HEK293 (cell line): ENCODE results near the gene DOCK3.

Experiments used
- SALL2 ChIP-seq: fragments of 450-650 bp; formaldehyde crosslinking; IDR thresholded peaks from 2 replicates; pipeline ENCODE4 v1.5.0; 2017; ENCODE audit warnings: missing biosample characterization, mild to moderate bottlenecking, missing genetic modification characterization, borderline replicate concordance
- ZFP3 ChIP-seq: fragments of 450-650 bp; formaldehyde crosslinking; IDR thresholded peaks from 2 replicates; pipeline ENCODE4 v1.5.1; 2016; ENCODE audit warnings: low read depth, missing biosample characterization, missing genetic modification characterization
- ZFP41 ChIP-seq: fragments of 450-650 bp; formaldehyde crosslinking; IDR thresholded peaks from 2 replicates; pipeline ENCODE4 v1.5.1; 2016; ENCODE audit warnings: missing biosample characterization, missing genetic modification characterization, borderline replicate concordance
- ZNF121 ChIP-seq: fragments of 450-650 bp; formaldehyde crosslinking; IDR thresholded peaks from 2 replicates; pipeline ENCODE4 v1.5.1; 2016; ENCODE audit warnings: missing biosample characterization, missing genetic modification characterization
- ZNF292 ChIP-seq: fragments of 450-650 bp; formaldehyde crosslinking; IDR thresholded peaks from 2 replicates; pipeline ENCODE4 v1.5.1; 2016; ENCODE audit warnings: low read depth, missing biosample characterization, missing genetic modification characterization, borderline replicate concordance
- ZNF324 ChIP-seq: fragments of 450-650 bp; formaldehyde crosslinking; IDR thresholded peaks from 2 replicates; pipeline ENCODE4 v1.5.1; 2016; ENCODE audit warnings: missing biosample characterization, missing genetic modification characterization
- ZNF514 ChIP-seq: fragments of 450-650 bp; formaldehyde crosslinking; IDR thresholded peaks from 2 replicates; pipeline ENCODE4 v1.5.1; 2016; ENCODE audit warnings: missing biosample characterization, missing genetic modification characterization
- TF ChIP-seq, protein P1 (sequence below): fragments of 450-650 bp; formaldehyde crosslinking; IDR thresholded peaks from 2 replicates; pipeline ENCODE4 v1.5.1; 2016; ENCODE audit warnings: missing biosample characterization, missing genetic modification characterization
- TF ChIP-seq, protein P2 (sequence below): fragments of 450-650 bp; formaldehyde crosslinking; IDR thresholded peaks from 2 replicates; pipeline ENCODE4 v1.5.1; 2016; ENCODE audit warnings: missing biosample characterization, missing genetic modification characterization
- TF ChIP-seq, protein P3 (sequence below): fragments of 450-650 bp; formaldehyde crosslinking; IDR thresholded peaks from 2 replicates; pipeline ENCODE4 v1.5.1; 2016; ENCODE audit warnings: missing biosample characterization, missing genetic modification characterization

DNA sequence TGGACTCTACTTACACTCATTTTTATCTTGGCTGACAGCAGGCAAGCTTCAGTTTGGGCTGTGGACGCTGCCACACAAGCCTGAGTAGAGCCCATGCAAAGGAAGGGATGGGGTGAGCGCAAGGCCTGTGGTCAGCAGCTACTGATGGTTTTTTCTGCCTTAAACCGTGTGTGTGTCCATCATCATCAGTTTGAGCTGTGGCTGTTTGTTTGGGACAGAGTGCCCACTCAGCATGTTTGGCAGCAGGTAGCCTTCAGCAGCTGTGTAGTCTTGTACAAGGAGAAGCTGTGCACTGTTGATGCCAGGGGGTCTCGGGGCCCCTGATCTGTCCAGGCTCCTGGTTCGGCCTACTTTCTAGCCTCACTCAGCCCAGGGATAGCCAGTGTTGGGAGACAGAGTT lies 719.8 kb downstream of the DOCK3 start:
- TF ChIP-seq ZNF324 (tag by site-specific recombination) (no peak), ZNF121 (tag by site-specific recombination) (no peak), ZNF514 (tag by site-specific recombination) (no peak), ZNF292 (tag by site-specific recombination) (no peak), ZFP3 (no peak), ZFP41 (no peak), SALL2 (tag by site-specific recombination) (no peak)
- TF ChIP-seq, protein P1, sequence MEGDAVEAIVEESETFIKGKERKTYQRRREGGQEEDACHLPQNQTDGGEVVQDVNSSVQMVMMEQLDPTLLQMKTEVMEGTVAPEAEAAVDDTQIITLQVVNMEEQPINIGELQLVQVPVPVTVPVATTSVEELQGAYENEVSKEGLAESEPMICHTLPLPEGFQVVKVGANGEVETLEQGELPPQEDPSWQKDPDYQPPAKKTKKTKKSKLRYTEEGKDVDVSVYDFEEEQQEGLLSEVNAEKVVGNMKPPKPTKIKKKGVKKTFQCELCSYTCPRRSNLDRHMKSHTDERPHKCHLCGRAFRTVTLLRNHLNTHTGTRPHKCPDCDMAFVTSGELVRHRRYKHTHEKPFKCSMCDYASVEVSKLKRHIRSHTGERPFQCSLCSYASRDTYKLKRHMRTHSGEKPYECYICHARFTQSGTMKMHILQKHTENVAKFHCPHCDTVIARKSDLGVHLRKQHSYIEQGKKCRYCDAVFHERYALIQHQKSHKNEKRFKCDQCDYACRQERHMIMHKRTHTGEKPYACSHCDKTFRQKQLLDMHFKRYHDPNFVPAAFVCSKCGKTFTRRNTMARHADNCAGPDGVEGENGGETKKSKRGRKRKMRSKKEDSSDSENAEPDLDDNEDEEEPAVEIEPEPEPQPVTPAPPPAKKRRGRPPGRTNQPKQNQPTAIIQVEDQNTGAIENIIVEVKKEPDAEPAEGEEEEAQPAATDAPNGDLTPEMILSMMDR (tag by site-specific recombination), result no peak
- TF ChIP-seq, protein P2, sequence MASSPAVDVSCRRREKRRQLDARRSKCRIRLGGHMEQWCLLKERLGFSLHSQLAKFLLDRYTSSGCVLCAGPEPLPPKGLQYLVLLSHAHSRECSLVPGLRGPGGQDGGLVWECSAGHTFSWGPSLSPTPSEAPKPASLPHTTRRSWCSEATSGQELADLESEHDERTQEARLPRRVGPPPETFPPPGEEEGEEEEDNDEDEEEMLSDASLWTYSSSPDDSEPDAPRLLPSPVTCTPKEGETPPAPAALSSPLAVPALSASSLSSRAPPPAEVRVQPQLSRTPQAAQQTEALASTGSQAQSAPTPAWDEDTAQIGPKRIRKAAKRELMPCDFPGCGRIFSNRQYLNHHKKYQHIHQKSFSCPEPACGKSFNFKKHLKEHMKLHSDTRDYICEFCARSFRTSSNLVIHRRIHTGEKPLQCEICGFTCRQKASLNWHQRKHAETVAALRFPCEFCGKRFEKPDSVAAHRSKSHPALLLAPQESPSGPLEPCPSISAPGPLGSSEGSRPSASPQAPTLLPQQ (tag by site-specific recombination), result no peak
- TF ChIP-seq, protein P3, sequence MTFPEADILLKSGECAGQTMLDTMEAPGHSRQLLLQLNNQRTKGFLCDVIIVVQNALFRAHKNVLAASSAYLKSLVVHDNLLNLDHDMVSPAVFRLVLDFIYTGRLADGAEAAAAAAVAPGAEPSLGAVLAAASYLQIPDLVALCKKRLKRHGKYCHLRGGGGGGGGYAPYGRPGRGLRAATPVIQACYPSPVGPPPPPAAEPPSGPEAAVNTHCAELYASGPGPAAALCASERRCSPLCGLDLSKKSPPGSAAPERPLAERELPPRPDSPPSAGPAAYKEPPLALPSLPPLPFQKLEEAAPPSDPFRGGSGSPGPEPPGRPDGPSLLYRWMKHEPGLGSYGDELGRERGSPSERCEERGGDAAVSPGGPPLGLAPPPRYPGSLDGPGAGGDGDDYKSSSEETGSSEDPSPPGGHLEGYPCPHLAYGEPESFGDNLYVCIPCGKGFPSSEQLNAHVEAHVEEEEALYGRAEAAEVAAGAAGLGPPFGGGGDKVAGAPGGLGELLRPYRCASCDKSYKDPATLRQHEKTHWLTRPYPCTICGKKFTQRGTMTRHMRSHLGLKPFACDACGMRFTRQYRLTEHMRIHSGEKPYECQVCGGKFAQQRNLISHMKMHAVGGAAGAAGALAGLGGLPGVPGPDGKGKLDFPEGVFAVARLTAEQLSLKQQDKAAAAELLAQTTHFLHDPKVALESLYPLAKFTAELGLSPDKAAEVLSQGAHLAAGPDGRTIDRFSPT (tag by site-specific recombination), result no peak
